PC-3 (cell line): ENCODE data around the gene CCDC141. TPM values are rescaled to one million over a fixed set of nuclear protein-coding genes. Genes with fewer than 3 reads are reported as not detected.

ENCODE experiments used
- ATAC-seq: fragments of 200-7000 bp; cut with Tn5 transposase; 2 replicates; pipeline ENCODE4 v1.9.1; 2020; ENCODE audit warnings: mild to moderate bottlenecking, moderate library complexity
- BruUV-seq: library from RNA; stranded (reverse); fragments of 400-500 nt; replicated peaks from 2 replicates; lab custom pipeline; 2021; lab: Mats Ljungman, UMichigan
- CTCF ChIA-PET: fragments of 300-600 bp; sonication (Branson Sonifier 250); formaldehyde crosslinking; loops from one replicate; lab custom pipeline; 2022; ENCODE audit warnings: antibody characterized with exemption; lab: Charles Lee
- POLR2A ChIA-PET: fragments of 300-600 bp; sonication (Branson Sonifier 250); formaldehyde crosslinking; loops from one replicate; lab custom pipeline; 2022; ENCODE audit warnings: antibody characterized with exemption; ENCODE audit not compliant: unreplicated experiment; lab: Charles Lee
- DNase-seq: peaks from one replicate; pipeline ENCODE4 v3.0.0-alpha.2; 2015
- H2AFZ ChIP-seq: fragments of 300-600 bp; sonication (generic); 2 replicates; pipeline ENCODE4 v1.6.0; 2016; ENCODE audit warnings: antibody characterized with exemption, low read length
- H3F3A ChIP-seq: fragments of 300-600 bp; sonication (generic); one replicate; pipeline ENCODE4 v1.6.0; 2017; ENCODE audit warnings: antibody characterized with exemption, low read length, control low read depth, mild to moderate bottlenecking; ENCODE audit not compliant: unreplicated experiment
- H3K27ac ChIP-seq: fragments of 300-600 bp; sonication (generic); 2 replicates; pipeline ENCODE4 v1.5.1; 2016; ENCODE audit warnings: mild to moderate bottlenecking, low read length
- H3K27me3 ChIP-seq: fragments of 300-600 bp; sonication (generic); 2 replicates; pipeline ENCODE4 v1.6.1; 2016; ENCODE audit warnings: low read length, mixed read lengths
- H3K36me3 ChIP-seq: fragments of 300-600 bp; sonication (generic); 2 replicates; pipeline ENCODE4 v1.6.1; 2016; ENCODE audit warnings: low read depth, mixed run types, low read length, mixed read lengths
- H3K4me1 ChIP-seq: fragments of 300-600 bp; sonication (generic); 2 replicates; pipeline ENCODE4 v1.5.1; 2016; ENCODE audit warnings: low read length; ENCODE audit not compliant: insufficient read depth
- H3K4me2 ChIP-seq: fragments of 300-600 bp; sonication (generic); 2 replicates; pipeline ENCODE4 v1.6.0; 2016; ENCODE audit warnings: low read length
- H3K4me3 ChIP-seq: fragments of 300-600 bp; sonication (generic); 2 replicates; pipeline ENCODE4 v1.5.1; 2016; ENCODE audit warnings: mild to moderate bottlenecking, low read length, mixed read lengths
- H3K79me2 ChIP-seq: fragments of 300-600 bp; sonication (generic); 2 replicates; pipeline ENCODE4 v1.6.1; 2017; ENCODE audit warnings: low read length, mixed read lengths
- H3K9ac ChIP-seq: fragments of 300-600 bp; sonication (generic); 2 replicates; pipeline ENCODE4 v1.6.0; 2016; ENCODE audit warnings: mild to moderate bottlenecking, low read length
- H3K9me2 ChIP-seq: fragments of 300-600 bp; sonication (generic); replicated peaks from 2 replicates; pipeline ENCODE4 v1.6.1; 2016; ENCODE audit warnings: mixed run types, low read length, mixed read lengths
- H3K9me3 ChIP-seq: fragments of 300-600 bp; sonication (generic); 2 replicates; pipeline ENCODE4 v1.6.1; 2016; ENCODE audit warnings: low read length, mixed read lengths
- H4K20me1 ChIP-seq: fragments of 300-600 bp; sonication (generic); 2 replicates; pipeline ENCODE4 v1.6.1; 2016; ENCODE audit warnings: low read length, mixed read lengths
- CTCF ChIP-seq: fragments of 300-600 bp; sonication (generic); conservative IDR thresholded peaks from 2 replicates; pipeline ENCODE4 v1.5.1; 2017; ENCODE audit warnings: antibody characterized with exemption, low read depth, mild to moderate bottlenecking, low read length
- EZH2 ChIP-seq: fragments of 300-600 bp; sonication (generic); IDR thresholded peaks from one replicate; pipeline ENCODE4 v1.6.1; 2017; ENCODE audit warnings: antibody characterized with exemption, mild to moderate bottlenecking, low read length; ENCODE audit not compliant: unreplicated experiment
- EZH2phosphoT487 ChIP-seq: fragments of 300-600 bp; sonication (generic); IDR thresholded peaks from 2 replicates; pipeline ENCODE4 v1.6.1; 2018; ENCODE audit warnings: mild to moderate bottlenecking, antibody characterized with exemption, low read length, borderline replicate concordance
- intact Hi-C: fragments of 100-400 bp; cut with micrococcal nuclease; formaldehyde crosslinking; loops from 2 replicates; pipeline ENCODE4 v1.9.0; 2023
- total RNA-seq: library from RNA; depleted of rRNA; stranded (reverse); fragments of >200 nt; gene quantifications from 2 replicates; pipeline ENCODE4 v1.2.3, GENCODE V29; 2014

Gene CCDC141
- total RNA-seq, 1 experiment from 2014 or later = 1.1 TPM

DNA sequence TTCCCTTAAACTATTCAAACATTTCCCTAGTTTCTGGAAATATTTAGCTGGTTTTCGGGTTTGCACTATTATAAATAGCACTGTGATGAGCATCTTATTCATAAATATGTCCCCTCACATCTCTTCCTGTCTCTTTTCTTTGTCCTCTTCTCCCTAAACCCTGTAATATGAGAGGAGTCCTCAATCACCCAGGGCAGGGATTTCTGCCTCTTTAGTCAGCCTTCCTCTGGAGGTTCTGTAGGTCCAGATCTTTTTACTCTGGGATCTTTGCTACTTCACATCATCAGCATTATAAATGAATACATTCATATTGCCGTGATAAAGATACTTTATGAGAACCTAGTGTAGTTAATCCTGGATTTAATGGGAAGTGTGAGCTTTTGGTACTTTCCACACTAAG lies 154.8 kb downstream of the CCDC141 start:
- Histone ChIP-seq H3K4me1 (peaks cover 8% of the 10 kb centered on the region), H3K9me3 (no peaks in the 10 kb centered on the region), H2AFZ (0 out of 2 replicates have a peak overlapping the region, but pooled peaks have one; percentile 31), H3K36me3 (no peaks in the 10 kb centered on the region), H3K9ac (no peak overlapping the region), H3K27me3 (no peaks in the 10 kb centered on the region), H3K4me2 (no peak overlapping the region), H3K4me3 (no peak overlapping the region), H3F3A (no peaks in the 10 kb centered on the region), H3K27ac (no peak overlapping the region), H3K79me2 (no peaks in the 10 kb centered on the region), H4K20me1 (no peaks in the 10 kb centered on the region), H3K9me2 (no peaks in the 10 kb centered on the region)
- intact Hi-C loops = no loop called here
- DNase-seq (no peak), ATAC-seq (no peak)
- no peak for TF ChIP-seq EZH2phosphoT487
- TF ChIP-seq CTCF = no peak
- TF ChIP-seq EZH2 = no peak
- POLR2A ChIA-PET = interaction anchor here (0.6 kb wide), 1 partner anchor 501 kb away, joined by 4 read pairs; no protein-coding TSS in a partner anchor
- CTCF ChIA-PET = interaction anchor here (0.6 kb wide), 1 partner anchor 234 kb away, joined by 3 read pairs; no protein-coding TSS in a partner anchor
- no TSS peak for BruUV-seq

GRCh38 chr2:178892751-178893625 lies 156.9 kb downstream of the CCDC141 start:
- DNase-seq = no peak
- intact Hi-C loops = no loop called here
- Histone ChIP-seq H3K9me3 (no peaks in the 10 kb centered on the region), H3K27ac (no peak overlapping the region), H3K4me2 (no peak overlapping the region), H3K4me1 (peaks cover 10% of the 10 kb centered on the region; the same call in 1 of the 2 replicates), H3K4me3 (no peak overlapping the region), H3K9me2 (no peaks in the 10 kb centered on the region), H3K36me3 (no peaks in the 10 kb centered on the region), H3K27me3 (no peaks in the 10 kb centered on the region), H3K9ac (no peak overlapping the region), H3K79me2 (no peaks in the 10 kb centered on the region), H2AFZ (no peak overlapping the region), H3F3A (no peaks in the 10 kb centered on the region), H4K20me1 (no peaks in the 10 kb centered on the region)
- CTCF ChIA-PET = interaction anchor here (0.6 kb wide), 1 partner anchor 107 kb away, joined by 3 read pairs; no protein-coding TSS in a partner anchor
- no peak for ATAC-seq
- POLR2A ChIA-PET = interaction anchor here (0.7 kb wide), 1 partner anchor 30 kb away, joined by 7 read pairs; no protein-coding TSS in a partner anchor
- no TSS peak for BruUV-seq
- TF ChIP-seq CTCF (no peak), EZH2phosphoT487 (no peak), EZH2 (no peak)
